ENCODE data around the gene CD300C.
"Not testable (repeated sequence)": the region's sequence is repeated elsewhere in the genome, so short reads cannot be mapped to it uniquely, and the experiment has no call there.

CD300C gene

GRCh38 chr17:74582633-74583032 is 36.7 kb upstream of the CD300C start:
- DNase-seq (ENCODE audit: low spot score): no peak
- no peak for TF ChIP-seq CTCF (IDR thresholded peaks at IDR 0.05; ENCODE audit: extremely low read depth, missing control alignments)

GRCh38 chr17:74579900-74580299 is 34.0 kb upstream of the CD300C start:
- no peak for DNase-seq (ENCODE audit: low spot score)
- no peak for TF ChIP-seq CTCF (IDR thresholded peaks at IDR 0.05; ENCODE audit: extremely low read depth, missing control alignments)

GRCh38 chr17:74578979-74579378 is 33.1 kb upstream of the CD300C start:
- TF ChIP-seq CTCF (IDR thresholded peaks at IDR 0.05; ENCODE audit: extremely low read depth, missing control alignments): no peak
- DNase-seq (ENCODE audit: low spot score): no peak

- TF ChIP-seq CTCF (IDR thresholded peaks at IDR 0.05; ENCODE audit: extremely low read depth, missing control alignments): no peak
- DNase-seq (ENCODE audit: low spot score): no peak
Measured at GRCh38 chr17:74574489-74575142, 28.7 kb upstream of the CD300C start.

- not testable (repeated sequence) for DNase-seq (ENCODE audit: low spot score)
Measured at GRCh38 chr17:74573635-74574034, 27.7 kb upstream of the CD300C start.

GRCh38 chr17:74573169-74573568 is 27.3 kb upstream of the CD300C start:
- no peak for TF ChIP-seq CTCF (IDR thresholded peaks at IDR 0.05; ENCODE audit: extremely low read depth, missing control alignments)
- no peak for DNase-seq (ENCODE audit: low spot score)

- no peak for TF ChIP-seq CTCF (IDR thresholded peaks at IDR 0.05; ENCODE audit: extremely low read depth, missing control alignments)
Measured at GRCh38 chr17:74571621-74572270, 25.8 kb upstream of the CD300C start.

More at GRCh38 chr17:74571621-74572270, 25.8 kb upstream of the CD300C start:
- no peak for DNase-seq (ENCODE audit: low spot score)
